H1 (cell line): ENCODE data around the gene MTHFD1. TPM values are rescaled to one million over a fixed set of nuclear protein-coding genes. Genes with fewer than 3 reads are reported as not detected.

ENCODE experiments used
- CTCF ChIA-PET: fragments of 300-600 bp; sonication (Branson Sonifier 250); formaldehyde crosslinking; loops from one replicate; lab custom pipeline; 2021; ENCODE audit not compliant: partially characterized antibody; lab: Charles Lee
- POLR2A ChIA-PET: fragments of 300-600 bp; sonication (Branson Sonifier 250); formaldehyde crosslinking; loops from one replicate; lab custom pipeline; 2021; ENCODE audit warnings: inconsistent platforms; ENCODE audit not compliant: partially characterized antibody; lab: Charles Lee
- DNase-seq, 2 experiments: peaks; one replicate each; pipeline versions ENCODE4 v3.0.0 to v3.0.0-alpha.2; 2010 to 2022; ENCODE audit warnings: low spot score in 2 of 2, low read depth in 1 of 2, mixed read lengths in 1 of 2
- FAIRE-seq: peaks from 2 replicates; lab custom pipeline; 2011; peaks lifted over from hg19 to GRCh38; lab: Jason Lieb, UNC
- H2AFZ ChIP-seq: 2 replicates; pipeline ENCODE4 v1.8.1; 2012; ENCODE audit warnings: low read length, inconsistent platforms
- H2AK5ac ChIP-seq: 2 replicates; pipeline ENCODE4 v1.6.1; 2013; ENCODE audit warnings: low read depth, low read length
- H2BK120ac ChIP-seq: replicated peaks from 2 replicates; pipeline ENCODE3; 2013; ENCODE audit warnings: low read depth, low read length, inconsistent platforms
- H2BK12ac ChIP-seq: 2 replicates; pipeline ENCODE4 v1.6.1; 2013; ENCODE audit warnings: low read depth, low read length
- H2BK15ac ChIP-seq: 2 replicates; pipeline ENCODE4 v1.6.1; 2013; ENCODE audit warnings: low read length
- H2BK20ac ChIP-seq: 2 replicates; pipeline ENCODE4 v1.6.1; 2013; ENCODE audit warnings: low read length
- H2BK5ac ChIP-seq: 2 replicates; pipeline ENCODE4 v1.6.1; 2013; ENCODE audit warnings: low read depth, low read length
- H3K14ac ChIP-seq: 2 replicates; pipeline ENCODE4 v1.6.1; 2013; ENCODE audit warnings: inconsistent platforms; ENCODE audit not compliant: insufficient read length
- H3K18ac ChIP-seq: 2 replicates; pipeline ENCODE4 v1.6.1; 2013; ENCODE audit warnings: low read length; ENCODE audit errors: extremely low read depth
- H3K23ac ChIP-seq: 2 replicates; pipeline ENCODE4 v1.6.1; 2013; ENCODE audit warnings: inconsistent platforms; ENCODE audit not compliant: insufficient read length
- H3K23me2 ChIP-seq: 2 replicates; pipeline ENCODE4 v1.6.1; 2013; ENCODE audit warnings: low read depth, low read length
- H3K27ac ChIP-seq: 2 replicates; pipeline ENCODE4 v1.6.1; 2011; ENCODE audit warnings: low read depth, low read length, inconsistent platforms
- H3K27me3 ChIP-seq, 4 experiments: replicated peaks in 1 of 4; 1 replicate in 1 of 4; 2 replicates in 3 of 4; pipeline versions ENCODE4 v1.6.1 to v1.8.1; 2011 to 2013; ENCODE audit warnings: low read length in 3 of 4, mild to moderate bottlenecking in 3 of 4, inconsistent platforms in 2 of 4, mixed read lengths in 2 of 4, moderate library complexity in 1 of 4; ENCODE audit not compliant: control insufficient read depth in 3 of 4, insufficient read depth in 3 of 4; ENCODE audit errors: extremely low read depth in 1 of 4
- H3K36me3 ChIP-seq, 4 experiments: 2 replicates each; pipeline versions ENCODE4 v1.6.1 to v1.8.1; 2011 to 2013; ENCODE audit warnings: mild to moderate bottlenecking in 4 of 4, low read length in 3 of 4, moderate library complexity in 2 of 4, control low read depth in 1 of 4, inconsistent platforms in 1 of 4; ENCODE audit not compliant: insufficient read depth in 4 of 4, control insufficient read depth in 2 of 4
- H3K4ac ChIP-seq: replicated peaks from 2 replicates; pipeline ENCODE3; 2013; ENCODE audit warnings: low read length, low read depth, mixed read lengths, inconsistent platforms; ENCODE audit not compliant: insufficient read length
- H3K4me1 ChIP-seq, 4 experiments: replicated peaks in 1 of 4; 1 replicate in 1 of 4; 2 replicates in 3 of 4; pipeline versions ENCODE4 v1.6.1 to v1.8.1; 2011 to 2013; ENCODE audit warnings: low read length in 3 of 4, inconsistent platforms in 2 of 4, mixed read lengths in 1 of 4; ENCODE audit not compliant: insufficient read depth in 4 of 4, control insufficient read depth in 3 of 4
- H3K4me2 ChIP-seq, 2 experiments: 2 replicates each; pipeline versions ENCODE4 v1.6.1 to v1.8.1; 2011 to 2013; ENCODE audit warnings: low read depth in 2 of 2, low read length in 2 of 2, control low read depth in 1 of 2, inconsistent platforms in 1 of 2, mild to moderate bottlenecking in 1 of 2; ENCODE audit not compliant: insufficient read depth in 1 of 2
- H3K4me3 ChIP-seq, 4 experiments: fragments of 200-600, 300-600 bp in 1 of 4; sonication (generic), shearing (Covaris generic), sonication (Bioruptor Twin) in 1 of 4; 2 replicates each; pipeline versions ENCODE4 v1.5.1 to v1.8.1; 2011 to 2016; ENCODE audit warnings: low read length in 4 of 4, low read depth in 3 of 4, control low read depth in 2 of 4, inconsistent platforms in 2 of 4, mild to moderate bottlenecking in 2 of 4, mixed read lengths in 1 of 4, moderate library complexity in 1 of 4; ENCODE audit not compliant: insufficient read depth in 2 of 4; ENCODE audit errors: extremely low read depth in 1 of 4
- H3K56ac ChIP-seq: replicated peaks from 2 replicates; pipeline ENCODE3; 2013; ENCODE audit warnings: low read depth, mild to moderate bottlenecking, mixed read lengths, low read length, inconsistent platforms; ENCODE audit not compliant: insufficient read length
- H3K79me1 ChIP-seq: 2 replicates; pipeline ENCODE4 v1.6.1; 2013; ENCODE audit warnings: low read depth, low read length, control low read depth
- H3K79me2 ChIP-seq, 2 experiments: 2 replicates each; pipeline versions ENCODE4 v1.6.1 to v1.8.1; 2012 to 2013; ENCODE audit warnings: low read length in 2 of 2, mild to moderate bottlenecking in 2 of 2, inconsistent platforms in 1 of 2; ENCODE audit not compliant: insufficient read depth in 2 of 2, control insufficient read depth in 1 of 2
- H3K9ac ChIP-seq, 4 experiments: replicated peaks in 1 of 4; 1 replicate in 1 of 4; 2 replicates in 3 of 4; pipeline versions ENCODE4 v1.6.1 to v1.8.1; 2011 to 2013; ENCODE audit warnings: low read depth in 3 of 4, low read length in 3 of 4, control low read depth in 2 of 4, mild to moderate bottlenecking in 2 of 4, moderate library complexity in 2 of 4, inconsistent platforms in 1 of 4; ENCODE audit errors: extremely low read depth in 1 of 4
- H3K9me3 ChIP-seq, 2 experiments: 2 replicates each; pipeline versions ENCODE4 v1.6.1 to v1.8.1; 2012 to 2013; ENCODE audit warnings: mild to moderate bottlenecking in 2 of 2, moderate library complexity in 2 of 2, control low read depth in 1 of 2, inconsistent platforms in 1 of 2, low read depth in 1 of 2, low read length in 1 of 2, mixed read lengths in 1 of 2; ENCODE audit not compliant: insufficient read depth in 2 of 2
- H4K20me1 ChIP-seq, 2 experiments: replicated peaks in 1 of 2; 2 replicates each; pipeline versions ENCODE3 to v1.8.1; 2011 to 2013; ENCODE audit warnings: inconsistent platforms in 2 of 2, low read length in 2 of 2, mild to moderate bottlenecking in 1 of 2; ENCODE audit not compliant: insufficient read depth in 2 of 2, control insufficient read depth in 1 of 2
- H4K5ac ChIP-seq: 2 replicates; pipeline ENCODE4 v1.6.1; 2013; ENCODE audit warnings: low read length, low read depth, mixed read lengths, inconsistent platforms; ENCODE audit not compliant: insufficient read length
- H4K8ac ChIP-seq: 2 replicates; pipeline ENCODE4 v1.8.0; 2013; ENCODE audit warnings: mild to moderate bottlenecking, moderate library complexity, low read length, inconsistent platforms; ENCODE audit not compliant: insufficient read depth; ENCODE audit errors: extremely low read depth
- H4K91ac ChIP-seq: replicated peaks from 2 replicates; pipeline ENCODE3; 2013; ENCODE audit warnings: low read length, mixed read lengths, inconsistent platforms; ENCODE audit not compliant: insufficient read length
- ASH2L ChIP-seq: fragments of 200-600, 300-600 bp; sonication (generic); IDR thresholded peaks from one replicate; pipeline ENCODE4 v1.7.1; 2017; ENCODE audit warnings: low read length
- BACH1 ChIP-seq: IDR thresholded peaks from 2 replicates; pipeline ENCODE4 v1.6.1; 2012; ENCODE audit warnings: low read length, improper control_type of control experiment
- RAD21 ChIP-seq, 2 experiments: IDR thresholded peaks in 1 of 2; conservative IDR thresholded peaks in 1 of 2; 2 replicates each; pipeline ENCODE4 v1.6.1; 2011; ENCODE audit warnings: low read depth in 2 of 2, low read length in 2 of 2, improper control_type of control experiment in 1 of 2, inconsistent platforms in 1 of 2, mild to moderate bottlenecking in 1 of 2, moderate library complexity in 1 of 2
- RFX5 ChIP-seq: IDR thresholded peaks from 2 replicates; pipeline ENCODE4 v1.6.1; 2011; ENCODE audit warnings: low read depth, low read length, improper control_type of control experiment, borderline replicate concordance
- SP1 ChIP-seq: IDR thresholded peaks from 2 replicates; pipeline ENCODE4 v1.6.1; 2011; ENCODE audit warnings: low read depth, low read length
- ZNF274 ChIP-seq: IDR thresholded peaks from 2 replicates; pipeline ENCODE4 v1.7.0; 2012; ENCODE audit warnings: low read length, borderline replicate concordance; ENCODE audit errors: extremely low read depth
- WGBS, 2 experiments: shearing (Covaris generic) in 1 of 2; methylation state at CpG; one replicate each; pipeline versions ENCODE4 v1.1.6 to v1.1.7; 2013 to 2015; ENCODE audit warnings: low lambda C conversion rate in 2 of 2, mixed read lengths in 2 of 2, inconsistent platforms in 1 of 2, low coverage in 1 of 2, missing lambda C conversion rate in 1 of 2; ENCODE audit not compliant: insufficient replicate concordance in 2 of 2, insufficient coverage in 1 of 2, insufficient read length in 1 of 2; ENCODE audit errors: extremely low coverage in 1 of 2, missing lambda C conversion rate in 1 of 2; 5-methylcytosine and 5-hydroxymethylcytosine counted together
- polyA plus RNA-seq, 7 experiments: library from polyadenylated mRNA; depleted of rRNA in 3 of 7; stranded (reverse) in 5 of 7; unstranded in 2 of 7; fragments of >200 nt in 5 of 7; fragments of 200-250 nt in 2 of 7; gene quantifications; 1 replicate in 5 of 7; 2 replicates in 1 of 7; 4 replicates in 1 of 7; pipeline versions ENCODE4 v1.2.1 to v1.2.3, GENCODE V29; 2011 to 2013; ENCODE audit warnings: missing spikeins in 2 of 7, mixed read lengths in 2 of 7
- total RNA-seq: library from RNA; stranded (reverse); fragmentation: NEBNext Ultra II Directional; extraction: Animal tissue kit (Norgen Biotek cat#: 25700); gene quantifications from 2 replicates; pipeline ENCODE4 v1.2.1, GENCODE V29; 2021

The MTHFD1 gene
- total and polyA plus RNA-seq, 2 of the 8 experiments (the other 6 are each of a cell fraction or from before 2014, with no cell fraction given), result 79.7 to 332 TPM

DNA sequence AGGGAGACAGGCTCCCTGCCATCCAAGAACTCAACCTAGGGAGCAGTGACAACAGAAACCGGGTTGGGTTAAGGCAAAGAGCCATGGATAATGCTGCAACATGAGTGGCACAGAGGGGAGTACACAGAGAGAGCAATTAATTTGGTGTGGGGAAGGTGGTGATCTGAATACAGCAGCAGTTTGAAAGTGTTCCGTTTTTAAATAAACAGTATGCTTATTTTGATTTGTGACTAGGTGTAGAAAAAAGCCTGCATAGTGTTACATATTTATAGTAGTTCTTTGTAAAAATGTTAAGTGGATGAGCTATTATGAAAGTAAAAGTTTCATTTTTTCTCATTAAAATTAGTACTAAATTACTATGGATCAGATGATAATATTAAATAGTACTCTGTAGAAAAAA, 85.9 kb downstream of the MTHFD1 start:
- no peak overlapping the region for H2BK5ac ChIP-seq
- H2AFZ ChIP-seq, result no peak overlapping the region
- H2BK120ac ChIP-seq, result no peak overlapping the region
- no peak overlapping the region for H3K14ac ChIP-seq
- CTCF ChIA-PET, result interaction anchor here (1.1 kb wide), 1 partner anchor 25 kb away, joined by 3 read pairs; no protein-coding TSS in a partner anchor
- H3K4ac ChIP-seq, result no peak overlapping the region
- no peak overlapping the region for H2BK15ac ChIP-seq
- no peaks in the 10 kb centered on the region for H3K79me1 ChIP-seq
- WGBS, 2 experiments, result 87% methylated on average over 2 of the region's 2 CpGs; no CpG with 5 or more reads in 1 of the 2 experiments
- no peaks in the 10 kb centered on the region for H3K23me2 ChIP-seq
- H3K4me1 ChIP-seq, result no peaks in the 10 kb centered on the region
- H3K27me3 ChIP-seq, result no peaks in the 10 kb centered on the region
- FAIRE-seq (no peak), DNase-seq (no peak)
- no peak overlapping the region for H4K5ac ChIP-seq
- H2BK20ac ChIP-seq, result no peak overlapping the region
- no peaks in the 10 kb centered on the region for H3K36me3 ChIP-seq
- POLR2A ChIA-PET, result interaction anchor here (0.8 to 1.0 kb wide), 2 partner anchors 8 to 66 kb away, joined by 3 read pairs; partner anchors contain the start of genes AKAP5 and HSPA2
- no peak overlapping the region for H3K27ac ChIP-seq
- peaks cover 2 to 3% of the 10 kb centered on the region in 2 experiments for H4K20me1 ChIP-seq
- no peak overlapping the region for H2AK5ac ChIP-seq
- H3K79me2 ChIP-seq, result no peaks in the 10 kb centered on the region
- H3K56ac ChIP-seq, result no peak overlapping the region
- H4K8ac ChIP-seq, result no peak overlapping the region
- H4K91ac ChIP-seq, result no peak overlapping the region
- H3K23ac ChIP-seq, result no peak overlapping the region
- H3K9me3 ChIP-seq, result no peaks in the 10 kb centered on the region
- no peak overlapping the region for H2BK12ac ChIP-seq
- no peak overlapping the region for H3K4me3 ChIP-seq
- H3K18ac ChIP-seq, result no peak overlapping the region
- no peak overlapping the region for H3K4me2 ChIP-seq
- no peak for TF ChIP-seq BACH1
- no peak for TF ChIP-seq ZNF274
- TF ChIP-seq ASH2L, result no peak
- TF ChIP-seq RAD21 (IDR thresholded peaks at IDR 0.05 in 1 of 2, conservative IDR thresholded peaks at IDR 0.05 in 1 of 2; ENCODE audit: low read depth in 2 of 2, low read length in 2 of 2), result no peak
- TF ChIP-seq SP1, result no peak
- no peak for TF ChIP-seq RFX5
- no peak overlapping the region for H3K9ac ChIP-seq
